Psoas muscle (tissue), 8 donors: ENCODE results near the gene GRAMD1A. TPM values are rescaled to one million over a fixed set of nuclear protein-coding genes. Genes with fewer than 3 reads are reported as not detected.

Experiments used
- ATAC-seq, 4 donors: fragments of 200-7000 bp; cut with Tn5 transposase; one replicate each; pipeline ENCODE4 v1.9.1; 2020; ENCODE audit warnings: moderate library complexity in 3 of 4, mild to moderate bottlenecking in 2 of 4
- DNase-seq, 2 donors: peaks; one replicate each; pipeline ENCODE4 v3.0.0-alpha.2; 2020
- H3K27ac ChIP-seq: fragments of 200-600 bp; one replicate; pipeline ENCODE4 v1.8.0; 2022
- H3K27me3 ChIP-seq, 3 donors: fragments of 200-600 bp in 1 of 3; one replicate each; pipeline versions ENCODE4 v1.6.1 to v1.8.0; 2013 to 2022; ENCODE audit warnings: low read length in 2 of 3, mild to moderate bottlenecking in 2 of 3, moderate library complexity in 1 of 3; ENCODE audit not compliant: insufficient read depth in 3 of 3
- H3K36me3 ChIP-seq, 2 donors: fragments of 200-600 bp in 1 of 2; one replicate each; pipeline versions ENCODE4 v1.6.1 to v1.8.0; 2013 to 2022; ENCODE audit warnings: low read depth in 1 of 2, mild to moderate bottlenecking in 1 of 2, moderate library complexity in 1 of 2; ENCODE audit not compliant: insufficient read depth in 1 of 2
- H3K4me1 ChIP-seq: fragments of 200-600 bp; one replicate; pipeline ENCODE4 v1.8.0; 2022
- H3K4me3 ChIP-seq: fragments of 200-600 bp; one replicate; pipeline ENCODE4 v1.8.0; 2022; ENCODE audit warnings: mild to moderate bottlenecking
- H3K9me3 ChIP-seq: fragments of 200-600 bp; one replicate; pipeline ENCODE4 v1.8.0; 2022
- WGBS, 3 donors: extraction: QIAGEN DNeasy Blood & Tissue Kit; methylation state at CpG; one replicate each; pipeline versions ENCODE4 v1.1.6 to v1.1.7; 2013; 5-methylcytosine and 5-hydroxymethylcytosine counted together
- intact Hi-C, 2 donors: fragments of 100-400 bp; cut with DNase I; formaldehyde crosslinking; loops; one replicate each; pipeline versions ENCODE4 v1.11.0 to v1.14.2; 2022
- polyA plus RNA-seq, 3 donors: library from polyadenylated mRNA; stranded (reverse); fragments of 200-250 nt; gene quantifications; one replicate each; pipeline ENCODE4 v1.2.3, GENCODE V29; 2013
- total RNA-seq, 4 donors: library from RNA; stranded (reverse); fragmentation: NEBNext Ultra II Directional in 2 of 4; extraction: Animal tissue kit (Norgen Biotek cat#: 25700) in 2 of 4; gene quantifications; one replicate each; pipeline versions ENCODE4 v1.2.1 to v1.2.4, GENCODE V29; 2021 to 2023
- TF ChIP-seq, protein P1 (sequence below): fragments of 200-600 bp; IDR thresholded peaks from one replicate; pipeline ENCODE4 v1.8.0; 2022; ENCODE audit warnings: antibody characterized with exemption
- donor health status: healthy with polysubstance abuse.
- donor health status: DM: no; HTN: no; CAD: no; lungs with moderate emphysema.
- donor health status: Bipolar disorder and iron deficiency.
- donor health status: healthy.
- donor health status: DM: yes; HTN: yes; CAD: no.
- donor health status: DM: no; HTN: no; CAD: no.
- donor health status: DM: no; HTN: no; CAD: no.
- donor health status: DM: yes; HTN: yes; CAD: no.

The GRAMD1A gene
- total and polyA plus RNA-seq, 7 donors: 15.6 to 55.0 (median 36.3) TPM

DNA sequence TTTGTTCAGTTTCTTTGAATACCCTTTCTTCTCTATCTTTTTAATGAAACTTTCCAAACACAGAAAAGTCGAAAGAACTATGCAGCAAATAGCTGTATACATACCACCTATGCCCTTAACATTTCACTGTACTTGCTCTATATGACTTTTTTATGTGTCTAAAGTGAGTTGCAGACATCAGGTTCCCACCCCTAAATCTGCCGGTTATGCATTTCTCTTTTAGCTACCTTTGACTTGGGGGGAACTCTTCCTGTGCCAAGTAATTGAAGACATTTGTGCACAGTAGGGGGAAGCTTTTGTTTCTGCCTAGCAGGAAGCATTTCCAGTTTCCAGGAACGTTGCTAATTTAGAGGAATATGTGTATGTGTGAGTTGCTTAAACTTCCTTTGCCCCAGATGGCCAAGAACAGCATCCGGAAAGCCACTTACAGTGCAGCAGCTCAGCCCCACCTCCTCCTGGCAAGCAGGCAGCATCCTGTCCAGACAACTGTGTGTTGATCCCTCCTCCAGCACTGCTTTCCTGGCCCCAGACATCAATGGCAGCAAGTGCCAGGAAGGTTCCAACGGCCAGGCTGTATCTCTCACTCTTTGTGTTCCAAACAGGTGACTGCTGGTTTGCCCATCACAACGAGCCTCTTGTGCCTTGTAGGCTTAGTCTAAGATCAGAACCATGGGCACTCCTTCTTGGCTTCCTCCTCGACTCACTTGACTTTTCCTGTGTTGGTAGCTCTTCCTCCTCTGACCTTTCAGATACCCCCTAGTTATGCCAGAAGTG is 14.7 kb upstream of the GRAMD1A start:
- peak overlapping the region; percentile 43 for H3K27ac ChIP-seq
- WGBS, 3 donors: 13 to 14% (median 13%) methylated on average over 7 of the region's 7 CpGs
- TF ChIP-seq, protein P1, sequence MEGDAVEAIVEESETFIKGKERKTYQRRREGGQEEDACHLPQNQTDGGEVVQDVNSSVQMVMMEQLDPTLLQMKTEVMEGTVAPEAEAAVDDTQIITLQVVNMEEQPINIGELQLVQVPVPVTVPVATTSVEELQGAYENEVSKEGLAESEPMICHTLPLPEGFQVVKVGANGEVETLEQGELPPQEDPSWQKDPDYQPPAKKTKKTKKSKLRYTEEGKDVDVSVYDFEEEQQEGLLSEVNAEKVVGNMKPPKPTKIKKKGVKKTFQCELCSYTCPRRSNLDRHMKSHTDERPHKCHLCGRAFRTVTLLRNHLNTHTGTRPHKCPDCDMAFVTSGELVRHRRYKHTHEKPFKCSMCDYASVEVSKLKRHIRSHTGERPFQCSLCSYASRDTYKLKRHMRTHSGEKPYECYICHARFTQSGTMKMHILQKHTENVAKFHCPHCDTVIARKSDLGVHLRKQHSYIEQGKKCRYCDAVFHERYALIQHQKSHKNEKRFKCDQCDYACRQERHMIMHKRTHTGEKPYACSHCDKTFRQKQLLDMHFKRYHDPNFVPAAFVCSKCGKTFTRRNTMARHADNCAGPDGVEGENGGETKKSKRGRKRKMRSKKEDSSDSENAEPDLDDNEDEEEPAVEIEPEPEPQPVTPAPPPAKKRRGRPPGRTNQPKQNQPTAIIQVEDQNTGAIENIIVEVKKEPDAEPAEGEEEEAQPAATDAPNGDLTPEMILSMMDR: no peak

GRCh38 chr19:34988119-34988518 is 12.0 kb upstream of the GRAMD1A start:
- DNase-seq: peak in 1 of 2 donors; percentile 7
- H3K27ac ChIP-seq: no peak overlapping the region
- H3K4me1 ChIP-seq: no peaks in the 10 kb centered on the region
- H3K36me3 ChIP-seq: no peaks in the 10 kb centered on the region
- H3K9me3 ChIP-seq: no peaks in the 10 kb centered on the region
- no peak overlapping the region for H3K4me3 ChIP-seq
- TF ChIP-seq, protein P1: no peak
- ATAC-seq: no peak
- intact Hi-C loops: no loop called here
- H3K27me3 ChIP-seq: no peaks in the 10 kb centered on the region
- WGBS, 3 donors: 96 to 100% (median 97%) methylated on average over 1 of the region's 1 CpG

More for the DNA sequence above, 14.7 kb upstream of the GRAMD1A start:
- Histone ChIP-seq H3K4me1 (no peaks in the 10 kb centered on the region), H3K36me3 (no peaks in the 10 kb centered on the region), H3K27me3 (no peaks in the 10 kb centered on the region), H3K9me3 (no peaks in the 10 kb centered on the region), H3K4me3 (no peak overlapping the region)
- ATAC-seq (peak; percentile 79 to 93 (median 84)), DNase-seq (peak; percentile 51 to 60)
- intact Hi-C loops: no loop called here

- H3K36me3 ChIP-seq: no peaks in the 10 kb centered on the region
- TF ChIP-seq, protein P1: no peak
- DNase-seq (no peak), ATAC-seq (no peak)
- 52 to 64% (median 61%) methylated on average over 6 of the region's 6 CpGs for WGBS, 3 donors
- no peak overlapping the region for H3K4me3 ChIP-seq
- intact Hi-C loops: no loop called here
- no peak overlapping the region for H3K27ac ChIP-seq
- H3K27me3 ChIP-seq: no peaks in the 10 kb centered on the region
- H3K4me1 ChIP-seq: no peaks in the 10 kb centered on the region
- H3K9me3 ChIP-seq: no peaks in the 10 kb centered on the region
Observed at GRCh38 chr19:34989298-34989697, 10.8 kb upstream of the GRAMD1A start.

DNA sequence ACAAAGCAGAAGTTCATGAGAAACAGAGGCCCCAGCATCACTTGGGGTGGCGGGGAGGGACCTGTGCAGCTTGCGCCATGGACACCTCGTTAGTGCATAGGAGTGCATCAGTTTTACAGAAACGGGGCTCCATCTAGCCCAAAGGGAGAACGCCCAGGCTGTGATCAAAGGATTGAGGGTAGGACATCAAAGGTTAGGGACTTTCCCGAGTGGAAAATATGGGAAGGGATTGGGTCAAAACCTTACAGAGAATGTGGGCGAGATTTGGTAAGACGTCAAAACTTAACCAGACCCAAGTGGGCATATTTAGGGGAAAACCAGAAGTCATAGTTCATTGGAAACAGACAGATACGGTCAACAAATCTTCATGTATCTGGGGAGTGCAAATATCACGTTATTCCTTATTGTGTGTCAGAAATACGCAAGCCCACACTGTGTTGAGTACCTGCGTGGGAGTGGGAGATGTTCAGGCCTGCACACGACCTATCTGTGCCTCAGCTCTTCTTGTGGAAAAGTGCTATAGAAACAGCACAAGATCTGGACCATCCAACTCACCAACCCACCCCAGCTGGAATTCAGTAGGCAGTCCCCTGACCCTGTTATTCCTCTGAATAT is 9.4 kb upstream of the GRAMD1A start:
- no peaks in the 10 kb centered on the region for H3K9me3 ChIP-seq
- no peaks in the 10 kb centered on the region for H3K36me3 ChIP-seq
- peak in 1 of 2 donors; percentile 26 for DNase-seq
- TF ChIP-seq, protein P1: no peak
- no peak overlapping the region for H3K4me3 ChIP-seq
- intact Hi-C loops: no loop called here
- no peak for ATAC-seq
- 85 to 88% (median 88%) methylated on average over 13 of the region's 13 CpGs for WGBS, 3 donors
- no peaks in the 10 kb centered on the region for H3K4me1 ChIP-seq
- no peak overlapping the region for H3K27ac ChIP-seq
- H3K27me3 ChIP-seq: no peaks in the 10 kb centered on the region
